Testis (tissue), 2 donors: ENCODE data around the gene ILKAP.

ENCODE experiments used
- POLR2A ChIP-seq: fragments of 450-650 bp; IDR thresholded peaks from one replicate; pipeline ENCODE4 v1.6.1; 2017; ENCODE audit warnings: antibody characterized with exemption, mild to moderate bottlenecking, moderate library complexity
- TF ChIP-seq, protein P1 (sequence below), 3 experiments: fragments of 450-650 bp in 2 of 3; fragments of 200-600 bp in 1 of 3; sonication (generic) in 1 of 3; IDR thresholded peaks; one replicate each; pipeline ENCODE4 v1.5.1; 2016 to 2019; ENCODE audit warnings: antibody characterized with exemption in 3 of 3, mild to moderate bottlenecking in 2 of 3, moderate library complexity in 1 of 3

DNA sequence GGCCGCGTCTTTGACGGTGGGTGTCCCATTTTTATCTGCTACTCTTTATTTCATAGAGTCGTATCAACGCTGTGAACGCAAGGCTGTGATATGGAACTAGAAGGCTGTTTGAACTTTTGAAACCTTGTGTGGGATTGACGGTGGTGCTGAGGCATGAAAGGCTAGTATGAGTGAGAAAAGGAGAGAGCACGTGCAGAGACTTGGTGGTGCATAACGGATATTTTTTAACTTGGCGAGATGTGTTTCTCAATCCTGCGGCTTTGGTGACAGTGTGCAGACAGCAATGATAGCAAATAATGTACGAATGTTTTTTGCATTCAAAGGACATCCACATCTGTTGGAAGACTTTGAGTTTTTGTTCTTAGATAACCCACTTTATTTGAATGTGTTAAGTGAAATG lies 30.1 kb upstream of the ILKAP start:
- TF ChIP-seq POLR2A = no peak
- TF ChIP-seq, protein P1, sequence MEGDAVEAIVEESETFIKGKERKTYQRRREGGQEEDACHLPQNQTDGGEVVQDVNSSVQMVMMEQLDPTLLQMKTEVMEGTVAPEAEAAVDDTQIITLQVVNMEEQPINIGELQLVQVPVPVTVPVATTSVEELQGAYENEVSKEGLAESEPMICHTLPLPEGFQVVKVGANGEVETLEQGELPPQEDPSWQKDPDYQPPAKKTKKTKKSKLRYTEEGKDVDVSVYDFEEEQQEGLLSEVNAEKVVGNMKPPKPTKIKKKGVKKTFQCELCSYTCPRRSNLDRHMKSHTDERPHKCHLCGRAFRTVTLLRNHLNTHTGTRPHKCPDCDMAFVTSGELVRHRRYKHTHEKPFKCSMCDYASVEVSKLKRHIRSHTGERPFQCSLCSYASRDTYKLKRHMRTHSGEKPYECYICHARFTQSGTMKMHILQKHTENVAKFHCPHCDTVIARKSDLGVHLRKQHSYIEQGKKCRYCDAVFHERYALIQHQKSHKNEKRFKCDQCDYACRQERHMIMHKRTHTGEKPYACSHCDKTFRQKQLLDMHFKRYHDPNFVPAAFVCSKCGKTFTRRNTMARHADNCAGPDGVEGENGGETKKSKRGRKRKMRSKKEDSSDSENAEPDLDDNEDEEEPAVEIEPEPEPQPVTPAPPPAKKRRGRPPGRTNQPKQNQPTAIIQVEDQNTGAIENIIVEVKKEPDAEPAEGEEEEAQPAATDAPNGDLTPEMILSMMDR (IDR thresholded peaks at IDR 0.05) = no peak
